ENCODE data around the gene BCOR.

The BCOR gene

GRCh38 chrX:40086569-40087335 lies 11.0 kb downstream of the BCOR start:
- H3K27me3 ChIP-seq (ENCODE audit: insufficient read depth, poor library complexity, severe bottlenecking) = no peaks in the 10 kb centered on the region
- DNase-seq (ENCODE audit: low read depth in 1 of 2, low spot score in 1 of 2) = no peak
- TF ChIP-seq GABPA (IDR thresholded peaks at IDR 0.05; ENCODE audit: low read depth) (no peak), CTCF (IDR thresholded peaks at IDR 0.05; ENCODE audit: insufficient read depth, low read length) (no peak), SPI1 (IDR thresholded peaks at IDR 0.05; ENCODE audit: borderline replicate concordance, low read depth) (no peak), POLR2AphosphoS5 (IDR thresholded peaks at IDR 0.05; ENCODE audit: low read depth) (no peak), REST (IDR thresholded peaks at IDR 0.05; ENCODE audit: insufficient replicate concordance, low read depth) (no peak)
- H3K4me3 ChIP-seq (replicated peaks; ENCODE audit: insufficient read depth, low read length) = no peak overlapping the region
- no peak overlapping the region for H3K27ac ChIP-seq (replicated peaks)

- Histone ChIP-seq H3K27me3 (ENCODE audit: insufficient read depth, poor library complexity, severe bottlenecking) (no peaks in the 10 kb centered on the region), H3K27ac (replicated peaks) (no peak overlapping the region)
Observed at GRCh38 chrX:40085714-40086113, 12.0 kb downstream of the BCOR start.

More at GRCh38 chrX:40085714-40086113, 12.0 kb downstream of the BCOR start:
- TF ChIP-seq SPI1 (IDR thresholded peaks at IDR 0.05; ENCODE audit: borderline replicate concordance, low read depth) (no peak), CTCF (IDR thresholded peaks at IDR 0.05; ENCODE audit: insufficient read depth, low read length) (no peak), GABPA (IDR thresholded peaks at IDR 0.05; ENCODE audit: low read depth) (no peak), POLR2AphosphoS5 (IDR thresholded peaks at IDR 0.05; ENCODE audit: low read depth) (no peak), REST (IDR thresholded peaks at IDR 0.05; ENCODE audit: insufficient replicate concordance, low read depth) (no peak)
- H3K4me3 ChIP-seq (replicated peaks; ENCODE audit: insufficient read depth, low read length) = no peak overlapping the region
- no peak for DNase-seq (ENCODE audit: low read depth in 1 of 2, low spot score in 1 of 2)
